Panc1 (cell line): ENCODE data around the gene SNX22. TPM values are rescaled to one million over a fixed set of nuclear protein-coding genes. Genes with fewer than 3 reads are reported as not detected.
A peak's percentile ranks its signal among the peaks of the same experiment; 100 is the strongest.

Source experiments
- ATAC-seq: fragments of 200-7000 bp; cut with Tn5 transposase; 2 replicates; pipeline ENCODE4 v1.9.1; 2020; ENCODE audit warnings: mild to moderate bottlenecking, moderate library complexity
- BruUV-seq: library from RNA; stranded (reverse); fragments of 400-500 nt; replicated peaks from 2 replicates; lab custom pipeline; 2021; lab: Mats Ljungman, UMichigan
- CTCF ChIA-PET: fragments of 300-600 bp; sonication (Branson Sonifier 250); formaldehyde crosslinking; loops from one replicate; lab custom pipeline; 2022; ENCODE audit warnings: antibody characterized with exemption; lab: Charles Lee
- POLR2A ChIA-PET: fragments of 300-600 bp; sonication (Branson Sonifier 250); formaldehyde crosslinking; loops from one replicate; lab custom pipeline; 2022; ENCODE audit warnings: antibody characterized with exemption; lab: Charles Lee
- DNase-seq: peaks from one replicate; pipeline ENCODE4 v3.0.0-alpha.2; 2010; ENCODE audit warnings: low read depth, low spot score
- H3K27ac ChIP-seq: 2 replicates; pipeline ENCODE4 v1.5.1; 2011; ENCODE audit warnings: mild to moderate bottlenecking, low read length, inconsistent platforms
- H3K27me3 ChIP-seq: fragments of 200-500 bp; sonication (Bioruptor generic); 2 replicates; pipeline ENCODE4 v1.6.0; 2014; ENCODE audit warnings: low read length, inconsistent platforms; ENCODE audit not compliant: control insufficient read depth, insufficient read depth
- H3K36me3 ChIP-seq: fragments of 200-500 bp; sonication (Bioruptor generic); 2 replicates; pipeline ENCODE4 v1.5.1; 2014; ENCODE audit warnings: inconsistent platforms, mild to moderate bottlenecking, low read length, moderate library complexity; ENCODE audit not compliant: control insufficient read depth, insufficient read depth
- H3K4me1 ChIP-seq: 2 replicates; pipeline ENCODE4 v1.5.1; 2011; ENCODE audit warnings: inconsistent platforms, mild to moderate bottlenecking, low read length, moderate library complexity; ENCODE audit not compliant: control insufficient read depth, insufficient read depth
- H3K4me3 ChIP-seq, 2 experiments: 2 replicates each; pipeline ENCODE4 v1.5.1; 2011 to 2012; ENCODE audit warnings: low read depth in 2 of 2, low read length in 2 of 2, mild to moderate bottlenecking in 2 of 2, inconsistent platforms in 1 of 2, moderate library complexity in 1 of 2
- H3K9me3 ChIP-seq: fragments of 200-500 bp; sonication (Bioruptor generic); 2 replicates; pipeline ENCODE4 v1.5.1; 2014; ENCODE audit warnings: low read depth, mild to moderate bottlenecking, inconsistent platforms, low read length, moderate library complexity; ENCODE audit not compliant: control insufficient read depth, insufficient read depth
- POLR2AphosphoS5 ChIP-seq: IDR thresholded peaks from 2 replicates; pipeline ENCODE4 v1.6.1; 2012; ENCODE audit warnings: mild to moderate bottlenecking, low read depth, low read length, moderate library complexity
- SIN3A ChIP-seq: IDR thresholded peaks from 2 replicates; pipeline ENCODE4 v1.6.1; 2012; ENCODE audit warnings: low read depth, mild to moderate bottlenecking, low read length, moderate library complexity, borderline replicate concordance; ENCODE audit not compliant: insufficient read depth
- TCF7L2 ChIP-seq: IDR thresholded peaks from 2 replicates; pipeline ENCODE4 v1.6.1; 2011; ENCODE audit warnings: mild to moderate bottlenecking, low read depth, low read length, inconsistent platforms
- in situ Hi-C: cut with HindIII; loops from 2 replicates; pipeline ENCODE4 v1.10.0; 2016; ENCODE audit warnings: low sequenced_read_pairs, low pct_unique_long_range_greater_than_20kb
- intact Hi-C: fragments of 100-400 bp; cut with micrococcal nuclease; formaldehyde crosslinking; loops from one replicate; pipeline ENCODE4 v1.10.0; 2022; ENCODE audit not compliant: unreplicated experiment
- total RNA-seq: library from RNA; stranded (reverse); gene quantifications from one replicate; pipeline ENCODE4 v1.2.1, GENCODE V29; 2021; ENCODE audit not compliant: unreplicated experiment
- TF ChIP-seq, protein P1 (sequence below), 2 experiments: IDR thresholded peaks; 2 replicates each; pipeline ENCODE4 v1.6.1; 2011 to 2012; ENCODE audit warnings: low read depth in 2 of 2, control low read depth in 1 of 2, low read length in 1 of 2, mild to moderate bottlenecking in 1 of 2, moderate library complexity in 1 of 2; ENCODE audit not compliant: insufficient read depth in 1 of 2
- TF ChIP-seq, protein P2 (sequence below): fragments of 450-650 bp; IDR thresholded peaks from 2 replicates; pipeline ENCODE4 v1.5.1; 2017; ENCODE audit warnings: mild to moderate bottlenecking

Gene SNX22
- total RNA-seq, 1 experiment from 2014 or later: 2.3 TPM

DNA sequence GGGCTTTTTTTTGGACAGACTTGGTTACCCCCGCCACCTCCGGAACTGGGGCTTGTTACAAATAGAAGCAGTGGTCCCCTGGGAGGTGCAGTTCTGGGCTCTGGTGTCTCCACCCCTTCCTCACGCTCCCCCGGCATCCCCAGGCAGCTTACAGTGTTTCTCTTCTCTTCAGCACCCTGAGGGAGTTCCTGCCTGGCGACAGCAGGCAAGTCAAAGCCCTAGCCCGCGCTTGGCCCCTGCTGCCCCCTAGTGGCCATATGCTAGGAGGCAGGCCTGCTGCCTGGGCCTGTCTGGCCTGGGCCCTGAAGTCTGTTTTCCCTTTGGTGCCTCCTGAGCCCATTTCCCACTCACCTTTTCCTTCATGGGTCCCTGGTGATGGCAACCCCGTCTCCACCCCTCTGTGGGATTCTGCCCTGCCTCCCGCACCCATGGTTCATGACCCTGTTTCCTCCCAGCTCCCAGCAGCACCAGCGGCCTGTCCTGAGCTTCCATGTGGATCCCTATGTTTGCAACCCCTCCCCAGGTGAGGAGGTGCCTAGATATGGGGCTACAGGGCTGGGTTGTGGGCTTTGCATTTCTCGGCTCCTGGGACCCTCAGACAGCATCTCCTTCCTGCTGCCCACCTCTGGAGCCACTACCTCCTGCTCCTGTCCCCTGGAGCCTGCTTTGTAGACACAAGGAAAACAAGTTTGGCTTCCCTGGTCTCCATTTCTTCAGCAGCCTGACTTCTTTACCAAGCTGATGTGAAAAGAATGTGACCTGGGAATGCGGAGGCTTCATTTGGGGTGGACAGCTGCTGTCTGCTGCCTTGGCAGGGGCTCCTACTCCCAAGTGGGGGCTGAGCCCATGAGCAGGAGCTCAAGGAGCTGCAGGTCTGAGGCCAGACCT is 2.2 kb downstream of the SNX22 start:
- DNase-seq: peak; percentile 72
- intact Hi-C loops (no loop called here), in situ Hi-C loops (no loop called here)
- ATAC-seq: peak; percentile 88
- TF ChIP-seq, protein P1, sequence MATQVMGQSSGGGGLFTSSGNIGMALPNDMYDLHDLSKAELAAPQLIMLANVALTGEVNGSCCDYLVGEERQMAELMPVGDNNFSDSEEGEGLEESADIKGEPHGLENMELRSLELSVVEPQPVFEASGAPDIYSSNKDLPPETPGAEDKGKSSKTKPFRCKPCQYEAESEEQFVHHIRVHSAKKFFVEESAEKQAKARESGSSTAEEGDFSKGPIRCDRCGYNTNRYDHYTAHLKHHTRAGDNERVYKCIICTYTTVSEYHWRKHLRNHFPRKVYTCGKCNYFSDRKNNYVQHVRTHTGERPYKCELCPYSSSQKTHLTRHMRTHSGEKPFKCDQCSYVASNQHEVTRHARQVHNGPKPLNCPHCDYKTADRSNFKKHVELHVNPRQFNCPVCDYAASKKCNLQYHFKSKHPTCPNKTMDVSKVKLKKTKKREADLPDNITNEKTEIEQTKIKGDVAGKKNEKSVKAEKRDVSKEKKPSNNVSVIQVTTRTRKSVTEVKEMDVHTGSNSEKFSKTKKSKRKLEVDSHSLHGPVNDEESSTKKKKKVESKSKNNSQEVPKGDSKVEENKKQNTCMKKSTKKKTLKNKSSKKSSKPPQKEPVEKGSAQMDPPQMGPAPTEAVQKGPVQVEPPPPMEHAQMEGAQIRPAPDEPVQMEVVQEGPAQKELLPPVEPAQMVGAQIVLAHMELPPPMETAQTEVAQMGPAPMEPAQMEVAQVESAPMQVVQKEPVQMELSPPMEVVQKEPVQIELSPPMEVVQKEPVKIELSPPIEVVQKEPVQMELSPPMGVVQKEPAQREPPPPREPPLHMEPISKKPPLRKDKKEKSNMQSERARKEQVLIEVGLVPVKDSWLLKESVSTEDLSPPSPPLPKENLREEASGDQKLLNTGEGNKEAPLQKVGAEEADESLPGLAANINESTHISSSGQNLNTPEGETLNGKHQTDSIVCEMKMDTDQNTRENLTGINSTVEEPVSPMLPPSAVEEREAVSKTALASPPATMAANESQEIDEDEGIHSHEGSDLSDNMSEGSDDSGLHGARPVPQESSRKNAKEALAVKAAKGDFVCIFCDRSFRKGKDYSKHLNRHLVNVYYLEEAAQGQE (IDR thresholded peaks at IDR 0.05; ENCODE audit: insufficient read depth in 1 of 2, low read depth in 2 of 2, low read length in 1 of 2): 0 out of 4 replicates have a peak, but pooled peaks of 1 of the 2 experiments have one; percentile 30
- TF ChIP-seq, protein P2, sequence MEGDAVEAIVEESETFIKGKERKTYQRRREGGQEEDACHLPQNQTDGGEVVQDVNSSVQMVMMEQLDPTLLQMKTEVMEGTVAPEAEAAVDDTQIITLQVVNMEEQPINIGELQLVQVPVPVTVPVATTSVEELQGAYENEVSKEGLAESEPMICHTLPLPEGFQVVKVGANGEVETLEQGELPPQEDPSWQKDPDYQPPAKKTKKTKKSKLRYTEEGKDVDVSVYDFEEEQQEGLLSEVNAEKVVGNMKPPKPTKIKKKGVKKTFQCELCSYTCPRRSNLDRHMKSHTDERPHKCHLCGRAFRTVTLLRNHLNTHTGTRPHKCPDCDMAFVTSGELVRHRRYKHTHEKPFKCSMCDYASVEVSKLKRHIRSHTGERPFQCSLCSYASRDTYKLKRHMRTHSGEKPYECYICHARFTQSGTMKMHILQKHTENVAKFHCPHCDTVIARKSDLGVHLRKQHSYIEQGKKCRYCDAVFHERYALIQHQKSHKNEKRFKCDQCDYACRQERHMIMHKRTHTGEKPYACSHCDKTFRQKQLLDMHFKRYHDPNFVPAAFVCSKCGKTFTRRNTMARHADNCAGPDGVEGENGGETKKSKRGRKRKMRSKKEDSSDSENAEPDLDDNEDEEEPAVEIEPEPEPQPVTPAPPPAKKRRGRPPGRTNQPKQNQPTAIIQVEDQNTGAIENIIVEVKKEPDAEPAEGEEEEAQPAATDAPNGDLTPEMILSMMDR: peak; percentile 99
- TF ChIP-seq TCF7L2: no peak
- TF ChIP-seq POLR2AphosphoS5: peak; percentile 87
- TF ChIP-seq SIN3A: no peak
- H3K36me3 ChIP-seq: peaks cover 3% of the 10 kb centered on the region; the same call in 1 of the 2 replicates
- no TSS peak for BruUV-seq
- H3K27me3 ChIP-seq: no peaks in the 10 kb centered on the region
- peak overlapping the region; percentile 62 for H3K27ac ChIP-seq
- peaks cover 9% of the 10 kb centered on the region for H3K4me1 ChIP-seq
- no peak overlapping the region for H3K4me3 ChIP-seq
- ChIA-PET CTCF (interaction anchor here (0.5 to 2.2 kb wide), 18 partner anchors 9 to 671 kb away, joined by 3 to 12 read pairs (median 5); partner anchors contain the start of genes CIAO2A and PPIB), POLR2A (no interaction called here)
- no peaks in the 10 kb centered on the region for H3K9me3 ChIP-seq

DNA sequence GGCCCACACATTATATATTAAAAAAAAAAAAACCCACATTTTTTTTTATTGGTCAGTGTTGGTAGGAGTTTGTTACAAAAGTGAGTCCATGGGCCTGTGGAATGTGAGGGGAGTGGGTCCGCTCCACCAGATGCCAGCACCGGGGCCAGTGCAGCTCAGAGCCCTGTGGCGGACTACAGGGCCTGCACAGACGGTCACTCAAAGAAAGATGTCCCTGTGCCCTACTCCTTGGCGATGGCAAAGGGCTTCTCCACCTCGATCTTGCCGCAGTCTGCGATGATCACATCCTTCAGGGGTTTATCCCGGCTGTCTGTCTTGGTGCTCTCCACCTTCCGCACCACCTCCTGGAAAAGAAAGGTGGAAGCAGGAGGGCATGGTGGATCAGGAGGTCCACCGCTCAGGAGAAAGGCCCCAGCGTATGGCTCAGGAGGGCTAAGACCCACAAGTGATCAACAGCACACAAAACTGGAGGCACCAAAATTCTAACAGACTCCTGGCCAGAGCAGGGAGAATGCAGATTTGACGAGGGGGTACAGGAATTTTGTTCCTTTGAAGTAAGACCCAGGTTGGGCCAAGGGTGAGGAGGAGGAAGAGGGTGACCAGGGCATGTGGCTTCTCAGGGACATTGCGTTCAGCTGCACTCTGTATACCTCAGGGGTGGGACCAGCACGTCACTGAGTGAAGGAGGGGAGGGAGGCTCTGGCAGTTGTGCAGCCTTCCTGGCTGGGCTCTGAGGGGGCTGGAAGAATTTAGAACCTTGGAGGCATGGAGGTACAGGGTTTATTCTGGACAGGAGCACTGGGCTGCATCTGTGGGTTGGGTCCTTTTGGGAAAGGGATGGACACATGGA is 4.5 kb downstream of the SNX22 start:
- CTCF ChIA-PET: no interaction called here

More for the DNA sequence above, 4.5 kb downstream of the SNX22 start:
- ATAC-seq: no peak
- Histone ChIP-seq H3K4me3 (no peak overlapping the region), H3K4me1 (peaks cover 9% of the 10 kb centered on the region), H3K27me3 (no peaks in the 10 kb centered on the region), H3K27ac (no peak overlapping the region), H3K36me3 (peaks cover 13% of the 10 kb centered on the region), H3K9me3 (no peaks in the 10 kb centered on the region)
- in situ Hi-C loops (no loop called here), intact Hi-C loops (no loop called here)
- BruUV-seq: TSS peak; percentile 60
- TF ChIP-seq, protein P1 (IDR thresholded peaks at IDR 0.05; ENCODE audit: insufficient read depth in 1 of 2, low read depth in 2 of 2, low read length in 1 of 2): no peak
- TF ChIP-seq POLR2AphosphoS5: no peak; the same call in 1 of the 2 replicates
- no peak for TF ChIP-seq TCF7L2
- TF ChIP-seq SIN3A: no peak
- TF ChIP-seq, protein P2: no peak
- POLR2A ChIA-PET: interaction anchor here (0.5 to 0.7 kb wide), 3 partner anchors 7 to 487 kb away, joined by 3 to 6 read pairs (median 6); partner anchors contain the start of gene PPIB
- no peak for DNase-seq
